DOHH2 (cell line): ENCODE data around the gene CACNG7.
A peak's percentile ranks its signal among the peaks of the same experiment; 100 is the strongest.

Source experiments
- EZH2phosphoT487 ChIP-seq: fragments of 200-600 bp; sonication (generic); IDR thresholded peaks from 2 replicates; pipeline ENCODE4 v1.6.1; 2017; ENCODE audit warnings: borderline replicate concordance, mild to moderate bottlenecking, antibody characterized with exemption, low read length, moderate library complexity, mixed read lengths
- TF ChIP-seq, protein P1 (sequence below): fragments of 200-600 bp; sonication (generic); IDR thresholded peaks from one replicate; pipeline ENCODE4 v1.5.1; 2014; ENCODE audit warnings: antibody characterized with exemption, mild to moderate bottlenecking, low read depth, low read length; ENCODE audit not compliant: poor library complexity, severe bottlenecking

DNA sequence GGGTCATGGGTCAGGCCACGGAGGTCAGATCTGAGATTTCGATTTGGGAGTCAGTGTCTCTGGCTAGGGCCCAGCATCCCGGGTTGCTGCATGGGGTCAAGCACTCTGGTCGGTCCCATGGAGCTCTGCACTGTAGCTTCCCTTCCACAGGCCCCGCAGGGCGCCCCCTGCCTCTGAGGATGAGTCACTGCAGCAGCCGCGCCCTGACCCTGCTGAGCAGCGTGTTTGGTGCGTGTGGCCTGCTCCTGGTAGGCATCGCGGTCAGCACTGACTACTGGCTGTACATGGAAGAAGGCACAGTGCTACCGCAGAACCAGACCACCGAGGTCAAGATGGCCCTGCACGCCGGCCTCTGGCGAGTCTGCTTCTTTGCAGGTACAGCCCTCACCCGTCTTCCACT is 3.6 kb downstream of the CACNG7 start:
- TF ChIP-seq, protein P1, sequence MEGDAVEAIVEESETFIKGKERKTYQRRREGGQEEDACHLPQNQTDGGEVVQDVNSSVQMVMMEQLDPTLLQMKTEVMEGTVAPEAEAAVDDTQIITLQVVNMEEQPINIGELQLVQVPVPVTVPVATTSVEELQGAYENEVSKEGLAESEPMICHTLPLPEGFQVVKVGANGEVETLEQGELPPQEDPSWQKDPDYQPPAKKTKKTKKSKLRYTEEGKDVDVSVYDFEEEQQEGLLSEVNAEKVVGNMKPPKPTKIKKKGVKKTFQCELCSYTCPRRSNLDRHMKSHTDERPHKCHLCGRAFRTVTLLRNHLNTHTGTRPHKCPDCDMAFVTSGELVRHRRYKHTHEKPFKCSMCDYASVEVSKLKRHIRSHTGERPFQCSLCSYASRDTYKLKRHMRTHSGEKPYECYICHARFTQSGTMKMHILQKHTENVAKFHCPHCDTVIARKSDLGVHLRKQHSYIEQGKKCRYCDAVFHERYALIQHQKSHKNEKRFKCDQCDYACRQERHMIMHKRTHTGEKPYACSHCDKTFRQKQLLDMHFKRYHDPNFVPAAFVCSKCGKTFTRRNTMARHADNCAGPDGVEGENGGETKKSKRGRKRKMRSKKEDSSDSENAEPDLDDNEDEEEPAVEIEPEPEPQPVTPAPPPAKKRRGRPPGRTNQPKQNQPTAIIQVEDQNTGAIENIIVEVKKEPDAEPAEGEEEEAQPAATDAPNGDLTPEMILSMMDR: peak; percentile 69
- no peak for TF ChIP-seq EZH2phosphoT487
